Measurements from ENCODE around the gene GALK1.

DNA sequence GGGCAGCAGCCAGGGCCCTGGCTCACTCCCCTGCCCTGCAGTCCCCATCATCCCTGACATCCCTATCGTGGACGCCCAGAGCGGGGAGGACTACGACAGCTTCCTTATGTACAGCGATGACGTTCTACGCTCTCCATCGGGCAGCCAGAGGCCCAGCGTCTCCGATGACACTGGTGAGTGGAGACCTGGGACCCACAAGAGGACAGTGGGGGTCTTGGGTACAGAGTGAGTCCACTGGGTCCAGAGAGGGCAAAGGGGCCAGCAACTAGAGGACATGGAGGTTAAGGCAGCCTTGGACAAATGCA is 12.6 kb downstream of the GALK1 start:
- TF ChIP-seq, protein P1, sequence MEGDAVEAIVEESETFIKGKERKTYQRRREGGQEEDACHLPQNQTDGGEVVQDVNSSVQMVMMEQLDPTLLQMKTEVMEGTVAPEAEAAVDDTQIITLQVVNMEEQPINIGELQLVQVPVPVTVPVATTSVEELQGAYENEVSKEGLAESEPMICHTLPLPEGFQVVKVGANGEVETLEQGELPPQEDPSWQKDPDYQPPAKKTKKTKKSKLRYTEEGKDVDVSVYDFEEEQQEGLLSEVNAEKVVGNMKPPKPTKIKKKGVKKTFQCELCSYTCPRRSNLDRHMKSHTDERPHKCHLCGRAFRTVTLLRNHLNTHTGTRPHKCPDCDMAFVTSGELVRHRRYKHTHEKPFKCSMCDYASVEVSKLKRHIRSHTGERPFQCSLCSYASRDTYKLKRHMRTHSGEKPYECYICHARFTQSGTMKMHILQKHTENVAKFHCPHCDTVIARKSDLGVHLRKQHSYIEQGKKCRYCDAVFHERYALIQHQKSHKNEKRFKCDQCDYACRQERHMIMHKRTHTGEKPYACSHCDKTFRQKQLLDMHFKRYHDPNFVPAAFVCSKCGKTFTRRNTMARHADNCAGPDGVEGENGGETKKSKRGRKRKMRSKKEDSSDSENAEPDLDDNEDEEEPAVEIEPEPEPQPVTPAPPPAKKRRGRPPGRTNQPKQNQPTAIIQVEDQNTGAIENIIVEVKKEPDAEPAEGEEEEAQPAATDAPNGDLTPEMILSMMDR (optimal IDR thresholded peaks at IDR 0.05 in 1 of 3, IDR thresholded peaks at IDR 0.05 in 1 of 3, conservative IDR thresholded peaks at IDR 0.05 in 1 of 3; ENCODE audit: extremely low read depth in 1 of 3, insufficient read depth in 2 of 3, low read length in 3 of 3), result no peak
- no peak for TF ChIP-seq EZH2 (IDR thresholded peaks at IDR 0.05; ENCODE audit: low read length)
